ENCODE results near the gene AOPEP. TPM values are rescaled to one million over a fixed set of nuclear protein-coding genes. Genes with fewer than 3 reads are reported as not detected.
A peak's percentile ranks its signal among the peaks of the same experiment; 100 is the strongest.
"Not testable (repeated sequence)": the region's sequence is repeated elsewhere in the genome, so short reads cannot be mapped to it uniquely, and the experiment has no call there.

The AOPEP gene
- total and polyA plus RNA-seq, 9 of the 15 experiments (the other 6 are each of a cell fraction or from before 2014, with no cell fraction given): 4.5 to 19.3 (median 13.5) TPM

DNA sequence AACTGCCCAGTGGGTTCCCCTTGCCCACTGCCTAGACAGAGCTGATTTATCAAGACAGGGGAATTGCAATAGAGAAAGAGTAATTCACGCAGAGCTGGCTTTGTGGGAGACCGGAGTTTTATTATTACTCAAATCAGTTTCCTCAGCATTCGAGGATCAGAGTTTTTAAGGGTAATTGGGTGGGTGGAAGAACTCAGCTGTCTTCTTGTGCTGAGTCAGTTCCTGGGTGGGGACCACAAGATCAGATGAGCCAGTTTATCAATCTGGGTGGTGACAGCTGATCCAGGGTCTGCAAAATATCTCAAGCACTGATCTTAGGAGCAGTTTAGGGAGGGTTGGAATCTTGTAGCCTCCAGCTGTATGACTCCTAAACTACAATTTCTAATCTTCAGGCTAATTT lies 152.3 kb downstream of the AOPEP start:
- POLR2A ChIA-PET: interaction anchor here (0.6 kb wide), 1 partner anchor 105 kb away, joined by 3 read pairs; no protein-coding TSS in a partner anchor
- H3K4me3 ChIP-seq; ATAC-seq; H3K4me2 ChIP-seq (ENCODE audit: insufficient read depth, low read length); H4K20me1 ChIP-seq (replicated peaks; ENCODE audit: control insufficient read depth, insufficient read depth, low read length); H3K9me3 ChIP-seq (replicated peaks; ENCODE audit: control insufficient read depth, insufficient read depth, low read depth, low read length); H3K36me3 ChIP-seq (ENCODE audit: control insufficient read depth, insufficient read depth, low read length); H3K27ac ChIP-seq (ENCODE audit: extremely low read depth, low read depth, low read length); H2AFZ ChIP-seq (ENCODE audit: low read depth, low read length); H3K79me2 ChIP-seq (ENCODE audit: control insufficient read depth, insufficient read depth, low read length); CTCF ChIA-PET (ENCODE audit: low intra/inter-chr PET ratio); H3K9ac ChIP-seq (ENCODE audit: insufficient read depth in 1 of 2, low read depth in 2 of 2, low read length in 2 of 2); H3K4me1 ChIP-seq (replicated peaks in 1 of 2; ENCODE audit: control insufficient read depth in 2 of 2, insufficient read depth in 2 of 2, low read length in 2 of 2); in situ Hi-C loops (cut with MboI); H3K9me1 ChIP-seq (ENCODE audit: control insufficient read depth, insufficient read depth, low read length); BruUV-seq (replicated peaks); H3K27me3 ChIP-seq (ENCODE audit: control insufficient read depth in 2 of 2, insufficient read depth in 2 of 2, low read length in 2 of 2): not testable (repeated sequence)
- DNase-seq (ENCODE audit: extremely low read depth in 1 of 4, low spot score in 3 of 4) (peak in 1 of 4 experiments; percentile 31), FAIRE-seq (peak; percentile 37)
- intact Hi-C loops (cut with micrococcal nuclease): loop anchor here (5.0 kb wide), 1 partner anchor 77 kb away; no protein-coding TSS in a partner anchor
- 2% methylated on average over 3 of the region's 3 CpGs for WGBS (ENCODE audit: insufficient coverage, low coverage, missing lambda C conversion rate)
- TF ChIP-seq, protein P1, sequence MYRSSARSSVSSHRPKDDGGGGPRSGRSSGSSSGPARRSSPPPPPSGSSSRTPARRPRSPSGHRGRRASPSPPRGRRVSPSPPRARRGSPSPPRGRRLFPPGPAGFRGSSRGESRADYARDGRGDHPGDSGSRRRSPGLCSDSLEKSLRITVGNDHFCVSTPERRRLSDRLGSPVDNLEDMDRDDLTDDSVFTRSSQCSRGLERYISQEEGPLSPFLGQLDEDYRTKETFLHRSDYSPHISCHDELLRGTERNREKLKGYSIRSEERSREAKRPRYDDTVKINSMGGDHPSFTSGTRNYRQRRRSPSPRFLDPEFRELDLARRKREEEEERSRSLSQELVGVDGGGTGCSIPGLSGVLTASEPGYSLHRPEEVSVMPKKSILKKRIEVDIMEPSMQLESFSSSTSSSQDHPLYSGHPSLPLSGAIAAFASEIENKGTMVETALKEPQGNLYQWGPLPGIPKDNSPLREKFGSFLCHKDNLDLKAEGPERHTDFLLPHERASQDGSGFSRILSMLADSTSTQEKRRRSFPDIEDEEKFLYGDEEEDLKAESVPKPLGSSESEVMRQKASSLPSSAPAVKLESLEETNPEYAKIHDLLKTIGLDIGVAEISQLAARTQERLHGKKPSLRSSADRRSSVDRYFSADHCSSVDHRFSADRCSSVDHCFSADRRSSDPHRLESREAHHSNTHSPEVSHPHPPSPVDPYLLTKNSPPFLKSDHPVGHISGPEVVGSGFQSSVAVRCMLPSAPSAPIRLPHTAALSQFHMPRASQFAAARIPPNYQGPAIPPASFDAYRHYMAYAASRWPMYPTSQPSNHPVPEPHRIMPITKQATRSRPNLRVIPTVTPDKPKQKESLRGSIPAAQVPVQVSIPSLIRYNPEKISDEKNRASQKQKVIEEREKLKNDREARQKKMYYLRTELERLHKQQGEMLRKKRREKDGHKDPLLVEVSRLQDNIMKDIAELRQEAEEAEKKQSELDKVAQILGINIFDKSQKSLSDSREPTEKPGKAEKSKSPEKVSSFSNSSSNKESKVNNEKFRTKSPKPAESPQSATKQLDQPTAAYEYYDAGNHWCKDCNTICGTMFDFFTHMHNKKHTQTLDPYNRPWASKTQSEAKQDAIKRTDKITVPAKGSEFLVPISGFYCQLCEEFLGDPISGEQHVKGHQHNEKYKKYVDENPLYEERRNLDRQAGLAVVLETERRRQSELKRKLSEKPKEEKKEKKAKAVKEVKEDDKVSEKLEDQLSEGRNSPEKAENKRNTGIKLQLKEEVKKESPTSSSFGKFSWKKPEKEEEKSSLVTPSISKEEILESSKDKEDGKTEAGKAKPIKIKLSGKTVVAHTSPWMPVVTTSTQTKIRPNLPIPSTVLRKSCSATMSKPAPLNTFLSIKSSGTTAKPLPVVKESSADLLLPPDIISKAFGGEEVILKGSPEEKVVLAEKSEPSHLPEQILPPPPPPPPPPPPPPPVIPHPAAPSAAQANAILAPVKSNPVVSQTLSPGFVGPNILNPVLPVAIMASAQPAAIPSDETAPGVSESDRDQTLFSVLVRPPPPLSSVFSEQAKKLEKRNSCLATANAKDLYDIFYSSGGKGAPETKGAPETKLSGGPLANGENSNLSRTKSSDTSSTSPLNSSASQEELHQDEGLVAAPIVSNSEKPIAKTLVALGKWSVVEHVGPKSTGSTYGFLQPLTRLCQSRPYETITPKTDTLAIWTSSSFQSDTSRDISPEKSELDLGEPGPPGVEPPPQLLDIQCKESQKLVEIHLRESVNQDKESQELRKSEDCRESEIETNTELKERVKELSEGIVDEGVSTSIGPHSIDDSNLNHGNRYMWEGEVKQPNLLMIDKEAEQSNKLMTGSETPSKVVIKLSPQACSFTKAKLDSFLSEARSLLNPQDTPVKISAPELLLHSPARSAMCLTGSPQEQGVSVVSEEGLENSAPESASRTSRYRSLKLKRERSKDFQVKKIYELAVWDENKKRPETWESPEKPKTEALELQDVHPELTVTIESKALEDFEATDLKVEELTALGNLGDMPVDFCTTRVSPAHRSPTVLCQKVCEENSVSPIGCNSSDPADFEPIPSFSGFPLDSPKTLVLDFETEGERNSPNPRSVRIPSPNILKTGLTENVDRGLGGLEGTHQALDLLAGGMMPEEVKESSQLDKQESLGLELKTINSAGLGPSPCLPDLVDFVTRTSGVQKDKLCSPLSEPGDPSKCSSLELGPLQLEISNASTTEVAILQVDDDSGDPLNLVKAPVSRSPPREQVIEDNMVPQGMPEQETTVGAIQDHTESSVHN (IDR thresholded peaks at IDR 0.05; ENCODE audit: borderline replicate concordance in 1 of 2, low read depth in 1 of 2): 0 out of 4 replicates have a peak, but pooled peaks of 1 of the 2 experiments have one; percentile 74
- TF ChIP-seq MEIS2 (IDR thresholded peaks at IDR 0.05; ENCODE audit: partially characterized antibody) (peak; percentile 92), DACH1 (IDR thresholded peaks at IDR 0.05; ENCODE audit: partially characterized antibody) (peak; percentile 68), KDM1A (IDR thresholded peaks at IDR 0.05) (peak; percentile 33 to 42; a peak in 2 of 4 replicates), FOSL1 (tag; conservative IDR thresholded peaks at IDR 0.05) (peak; percentile 54), SOX6 (IDR thresholded peaks at IDR 0.05) (0 out of 2 replicates have a peak, but pooled peaks have one; percentile 14), MECOM (CRISPR knock-in tag; IDR thresholded peaks at IDR 0.05) (0 out of 2 replicates have a peak, but pooled peaks have one; percentile 36), RCOR1 (IDR thresholded peaks at IDR 0.05; ENCODE audit: borderline replicate concordance in 1 of 2, low read depth in 2 of 2, low read length in 2 of 2) (peak in 1 of 2 experiments; percentile 73; a peak in 2 of 4 replicates), SMARCA4 (IDR thresholded peaks at IDR 0.05) (peak; percentile 69; the same call in 1 of the 2 replicates), DPF2 (IDR thresholded peaks at IDR 0.05) (peak; percentile 87), SMAD4 (CRISPR knock-in tag; conservative IDR thresholded peaks at IDR 0.05) (0 out of 2 replicates have a peak, but pooled peaks have one; percentile 33)
- TF ChIP-seq, protein P2, sequence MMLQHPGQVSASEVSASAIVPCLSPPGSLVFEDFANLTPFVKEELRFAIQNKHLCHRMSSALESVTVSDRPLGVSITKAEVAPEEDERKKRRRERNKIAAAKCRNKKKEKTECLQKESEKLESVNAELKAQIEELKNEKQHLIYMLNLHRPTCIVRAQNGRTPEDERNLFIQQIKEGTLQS (IDR thresholded peaks at IDR 0.05): 0 out of 2 replicates have a peak, but pooled peaks have one; percentile 29
- TF ChIP-seq, protein P2 (CRISPR knock-in tag; conservative IDR thresholded peaks at IDR 0.05): not testable (repeated sequence)
- TF ChIP-seq, protein P3, sequence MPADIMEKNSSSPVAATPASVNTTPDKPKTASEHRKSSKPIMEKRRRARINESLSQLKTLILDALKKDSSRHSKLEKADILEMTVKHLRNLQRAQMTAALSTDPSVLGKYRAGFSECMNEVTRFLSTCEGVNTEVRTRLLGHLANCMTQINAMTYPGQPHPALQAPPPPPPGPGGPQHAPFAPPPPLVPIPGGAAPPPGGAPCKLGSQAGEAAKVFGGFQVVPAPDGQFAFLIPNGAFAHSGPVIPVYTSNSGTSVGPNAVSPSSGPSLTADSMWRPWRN (IDR thresholded peaks at IDR 0.05; ENCODE audit: low read depth): peak; percentile 74

Measured in K562 (cell line).